ENCODE data around the gene JAKMIP1.

Gene JAKMIP1

DNA sequence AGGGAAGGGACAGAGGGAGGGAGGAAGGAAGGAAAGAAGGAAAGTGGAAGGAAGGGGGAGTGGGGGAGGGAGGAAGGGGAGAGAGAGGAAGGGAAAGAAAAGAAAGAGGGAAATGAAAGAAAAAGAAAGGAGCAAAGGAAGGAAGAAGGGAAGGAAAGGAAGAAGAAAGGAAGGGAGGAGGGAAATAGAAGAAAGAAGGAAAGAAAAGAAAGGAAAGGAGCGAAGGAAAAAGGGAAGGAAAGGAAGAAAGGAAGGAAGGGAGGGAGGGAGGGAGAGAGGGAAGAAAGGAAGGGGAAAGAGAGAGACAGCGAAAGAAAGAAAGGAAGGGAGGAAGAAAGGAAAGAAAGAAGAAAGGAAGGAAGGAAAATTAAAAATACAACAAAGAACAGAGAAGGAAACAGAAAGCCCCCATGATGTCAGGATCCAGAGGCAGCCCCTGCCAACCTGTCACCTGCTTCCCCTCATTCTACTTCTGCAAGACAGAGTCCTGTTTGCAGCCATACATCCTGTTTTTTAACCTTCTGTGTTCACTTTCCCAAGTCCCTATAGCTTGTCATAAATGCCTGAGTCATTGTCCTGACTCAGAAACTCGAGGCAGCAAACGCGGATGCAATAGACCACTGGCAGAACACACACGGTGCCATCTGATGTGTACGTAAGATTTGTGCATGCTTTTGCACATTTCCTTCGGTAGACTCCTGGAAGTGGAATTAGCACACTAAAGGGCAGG is 105.2 kb downstream of the JAKMIP1 start:
- DNase-seq (ENCODE audit: low read depth in 2 of 2), result no peak

DNA sequence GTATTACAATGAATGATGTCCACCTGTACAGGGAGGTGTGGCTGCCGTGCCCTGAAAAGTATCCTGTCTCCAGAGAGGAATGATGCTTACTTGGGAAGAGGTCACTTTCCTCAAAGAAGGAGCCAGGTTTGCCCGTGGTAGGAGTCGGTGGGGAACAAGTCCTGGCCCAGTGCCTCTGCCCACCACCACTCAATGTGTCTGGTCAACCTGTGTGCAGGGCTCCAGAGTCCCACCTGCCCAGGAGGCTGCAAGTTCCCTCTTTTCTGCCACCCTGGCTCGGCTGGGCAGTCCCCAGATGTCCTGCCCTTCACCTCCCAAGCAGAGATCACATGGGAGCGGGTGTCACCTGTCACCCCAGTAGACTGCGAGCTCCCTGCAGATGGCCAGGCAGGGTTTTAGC is 106.7 kb downstream of the JAKMIP1 start:
- DNase-seq (ENCODE audit: low read depth in 2 of 2), result no peak

DNA sequence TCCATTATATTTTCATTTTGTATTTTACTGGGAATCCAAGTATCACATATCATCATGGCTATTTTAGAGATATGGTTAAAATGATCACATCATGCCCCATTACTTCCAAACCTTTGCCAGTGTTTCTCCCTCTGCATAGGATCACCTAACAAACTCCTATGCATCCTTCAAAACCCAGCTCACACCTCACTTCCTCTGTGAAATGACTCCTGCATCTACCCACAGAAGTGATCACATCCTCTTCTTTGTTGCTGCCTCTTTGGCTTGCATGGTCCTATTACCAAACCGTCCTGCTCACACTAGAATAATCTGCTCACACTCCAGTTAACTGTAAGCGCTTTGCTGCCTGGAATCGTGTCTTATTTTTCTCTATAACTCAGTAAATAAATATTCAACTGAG is 107.4 kb downstream of the JAKMIP1 start:
- DNase-seq (ENCODE audit: low read depth in 2 of 2), result no peak

DNA sequence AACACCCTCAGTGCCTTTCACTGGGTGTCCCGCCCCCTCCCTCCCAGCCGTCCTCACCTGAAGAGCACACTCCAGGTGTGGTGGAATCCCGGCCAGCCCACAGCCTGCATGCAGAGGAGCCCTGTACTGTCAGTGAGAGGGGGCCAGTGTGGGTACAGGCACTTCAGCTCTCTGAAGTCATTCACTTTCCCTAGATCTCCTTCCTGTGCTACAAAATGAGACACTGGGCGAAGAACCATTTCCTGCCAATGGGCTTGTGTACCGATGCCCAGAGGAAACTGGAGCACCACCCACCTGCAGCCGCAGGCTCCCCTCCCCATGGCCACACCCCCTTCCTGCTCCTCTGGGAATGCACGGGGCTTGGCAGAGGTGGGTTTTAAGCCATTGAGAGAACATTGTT is 108.2 kb downstream of the JAKMIP1 start:
- DNase-seq (ENCODE audit: low read depth in 2 of 2), result no peak

DNA sequence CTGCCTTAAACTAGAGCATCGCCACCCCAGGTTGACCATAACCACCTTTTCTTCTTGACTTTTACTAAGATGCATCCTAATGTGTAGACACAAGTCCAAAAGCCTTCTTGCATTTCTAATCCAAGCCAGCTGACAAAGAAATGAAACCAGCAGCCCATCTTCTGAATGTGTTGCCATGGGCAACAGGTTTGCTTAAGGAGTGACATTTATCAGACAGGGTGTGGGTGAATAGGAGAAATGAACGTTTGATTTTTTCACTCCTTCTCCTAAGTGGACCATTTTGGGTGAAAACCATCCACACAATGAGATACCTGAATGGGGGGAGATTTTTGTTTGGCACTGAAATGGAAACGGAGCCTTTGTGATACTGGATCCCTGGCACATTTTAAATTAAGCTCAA is 109.4 kb downstream of the JAKMIP1 start:
- no peak for DNase-seq (ENCODE audit: low read depth in 2 of 2)

DNA sequence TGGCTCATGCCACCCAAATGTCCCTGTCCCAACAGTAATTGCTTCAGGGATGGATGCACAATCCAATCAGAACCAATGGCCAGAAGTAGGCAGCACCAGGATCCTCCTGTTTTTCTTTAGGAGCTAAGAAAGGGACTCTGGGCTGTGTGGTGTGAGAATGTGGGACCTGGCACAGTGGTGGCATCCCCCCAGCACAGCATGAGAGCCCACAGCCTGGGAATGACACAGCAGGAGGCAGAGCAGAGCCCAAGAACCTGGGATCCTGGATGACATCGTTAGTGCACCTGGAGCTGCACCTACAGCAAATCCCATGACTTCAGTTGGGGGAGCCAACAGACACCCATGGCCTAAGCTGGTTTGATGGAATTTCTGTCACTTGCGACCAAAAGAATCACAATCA is 111.4 kb downstream of the JAKMIP1 start:
- no peak for DNase-seq (ENCODE audit: low read depth in 2 of 2)

DNA sequence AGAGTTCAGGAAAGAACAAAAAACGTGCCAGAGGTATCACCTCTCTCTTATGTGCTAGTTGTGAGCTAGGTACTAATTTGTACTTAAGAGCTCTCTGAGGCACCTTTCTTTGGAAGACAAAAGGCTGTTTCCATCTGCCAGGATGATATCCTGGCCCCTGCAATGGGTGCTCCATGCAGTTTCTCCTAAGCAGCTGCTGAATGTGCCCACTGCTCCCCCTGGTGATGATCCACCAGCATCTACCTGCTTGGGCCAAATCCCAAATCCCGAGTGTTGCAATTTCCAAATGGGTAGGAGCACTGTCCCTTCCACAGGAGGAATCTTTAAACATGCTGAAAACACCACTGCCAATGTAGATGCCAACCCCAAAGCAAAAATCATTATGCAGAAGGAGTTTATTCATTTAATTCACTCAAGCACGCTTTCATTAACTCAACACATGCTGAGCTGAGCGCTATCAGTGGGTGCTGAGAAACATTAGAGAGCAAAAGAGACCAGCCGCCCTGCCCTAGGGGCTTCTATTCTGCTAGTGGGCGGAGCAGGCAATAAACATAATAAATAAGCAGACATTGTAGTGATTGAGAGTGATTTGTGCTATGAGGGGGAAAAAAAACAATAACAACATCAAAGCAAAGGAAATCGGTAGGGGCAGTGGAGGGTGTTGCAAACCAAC is 112.5 kb downstream of the JAKMIP1 start:
- no peak for DNase-seq (ENCODE audit: low read depth in 2 of 2)

DNA sequence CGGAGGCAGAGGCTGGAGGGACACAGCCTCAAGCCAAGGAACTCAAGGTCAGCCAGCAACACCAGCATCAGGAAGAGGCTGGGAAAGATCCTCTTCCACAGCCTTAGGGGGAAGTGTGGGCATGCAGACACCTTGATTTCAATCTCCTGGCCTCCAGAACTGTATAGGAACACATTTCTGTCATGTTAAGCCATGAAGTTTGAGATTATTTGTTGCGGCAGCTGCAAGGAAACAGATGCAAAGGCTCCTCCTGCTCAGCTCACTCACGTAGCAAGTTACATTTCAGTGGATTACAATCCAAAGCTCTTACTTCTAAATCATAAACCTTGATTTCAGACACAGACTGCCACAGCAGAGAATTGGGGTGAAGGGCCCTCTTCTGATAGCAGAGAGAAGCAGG is 113.5 kb downstream of the JAKMIP1 start:
- no peak for DNase-seq (ENCODE audit: low read depth in 2 of 2)

DNA sequence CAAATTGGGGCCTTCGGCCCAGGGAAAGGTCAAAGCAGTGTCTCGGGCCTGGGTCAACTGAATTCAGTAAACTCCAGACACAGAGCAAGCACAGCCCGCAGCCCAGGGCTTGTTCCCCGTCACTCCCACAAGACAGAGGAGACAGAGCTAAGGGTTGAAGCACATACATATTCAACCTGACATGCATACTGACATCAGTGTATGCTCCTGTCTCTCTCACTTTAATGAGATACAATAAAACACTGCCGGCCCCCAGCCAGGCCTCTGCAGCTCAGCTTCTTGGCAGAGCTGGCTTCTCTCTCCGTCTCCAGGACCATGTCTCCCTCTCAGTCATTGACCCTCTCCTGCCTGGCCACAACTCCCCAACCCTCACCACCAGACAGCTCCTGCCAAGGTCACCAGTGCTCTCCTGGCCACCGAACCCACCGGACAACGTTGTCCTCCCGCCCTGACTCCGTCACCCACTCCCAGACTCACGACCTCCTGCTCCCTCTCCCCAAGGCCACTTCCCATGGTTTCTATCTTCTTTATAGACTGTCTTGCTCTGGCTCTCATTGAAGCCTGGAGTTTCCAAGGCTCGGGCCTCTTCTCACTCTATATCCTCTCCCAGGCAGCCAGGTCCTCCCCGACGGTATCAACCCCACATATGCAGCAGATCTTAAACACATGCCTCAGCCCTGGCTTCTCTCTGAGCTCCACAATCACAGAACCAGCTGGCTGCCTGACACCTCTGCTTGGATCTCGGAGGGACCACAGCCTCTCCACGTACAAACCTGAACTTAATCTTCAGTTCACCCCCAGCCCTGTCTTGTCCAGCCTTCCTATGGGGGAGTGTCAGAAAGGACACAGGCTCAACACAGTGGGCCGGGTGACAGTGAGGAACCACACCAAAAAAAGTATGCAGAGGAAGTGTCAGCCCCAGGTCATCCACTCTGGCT is 114.4 kb downstream of the JAKMIP1 start:
- DNase-seq (ENCODE audit: low read depth in 2 of 2), result no peak

DNA sequence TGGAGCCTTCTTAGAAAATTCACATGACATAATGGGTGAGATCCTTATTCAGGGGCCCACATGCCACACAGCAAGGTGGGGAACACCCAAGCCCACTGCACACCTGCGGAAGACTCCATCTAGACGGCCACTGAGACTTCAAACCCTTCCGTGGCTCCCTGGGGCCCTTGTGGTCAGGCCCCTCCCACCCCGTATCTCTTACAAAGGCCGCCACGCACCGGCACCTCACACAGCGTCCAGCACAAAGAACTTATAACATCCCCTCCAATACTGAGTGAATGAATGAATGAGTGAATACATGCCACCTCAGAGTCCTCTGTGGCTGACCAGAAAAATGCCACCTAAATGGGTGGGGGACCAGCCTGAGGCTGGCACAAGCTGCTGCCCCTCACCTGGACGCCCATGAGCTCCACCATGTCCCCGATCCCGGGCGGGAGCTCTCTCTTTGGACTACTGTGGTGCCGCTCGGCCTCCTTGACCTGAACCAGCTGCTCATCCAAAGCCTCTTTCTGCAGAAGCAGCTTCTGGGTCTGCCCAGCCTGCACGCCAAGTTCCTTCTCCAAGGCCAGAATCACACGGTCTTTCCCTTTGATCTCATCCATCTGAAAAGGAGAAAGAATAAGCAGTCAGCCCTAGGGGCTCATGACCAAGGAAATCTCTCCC is 115.2 kb downstream of the JAKMIP1 start:
- no peak for DNase-seq (ENCODE audit: low read depth in 2 of 2)

DNA sequence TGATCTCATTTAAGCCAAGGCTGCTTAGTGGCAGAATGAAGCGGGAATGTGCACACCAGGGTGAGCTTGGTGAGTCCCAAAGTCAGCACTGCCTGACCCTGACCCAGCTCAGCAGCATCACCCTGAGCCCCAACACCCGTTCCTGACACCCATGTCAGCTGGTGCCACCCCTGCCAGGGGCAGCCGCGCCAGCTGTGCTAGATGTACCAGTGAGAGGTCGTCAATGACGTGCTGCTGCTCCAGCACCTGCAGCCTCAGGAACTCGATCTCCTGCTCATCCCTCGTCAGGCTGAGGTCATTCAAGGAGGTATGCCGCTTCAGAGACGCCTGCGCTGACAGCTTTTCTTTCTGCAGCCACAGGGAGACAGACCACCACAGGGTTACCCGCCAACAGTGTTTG is 120.4 kb downstream of the JAKMIP1 start:
- DNase-seq (ENCODE audit: low read depth in 2 of 2), result no peak

DNA sequence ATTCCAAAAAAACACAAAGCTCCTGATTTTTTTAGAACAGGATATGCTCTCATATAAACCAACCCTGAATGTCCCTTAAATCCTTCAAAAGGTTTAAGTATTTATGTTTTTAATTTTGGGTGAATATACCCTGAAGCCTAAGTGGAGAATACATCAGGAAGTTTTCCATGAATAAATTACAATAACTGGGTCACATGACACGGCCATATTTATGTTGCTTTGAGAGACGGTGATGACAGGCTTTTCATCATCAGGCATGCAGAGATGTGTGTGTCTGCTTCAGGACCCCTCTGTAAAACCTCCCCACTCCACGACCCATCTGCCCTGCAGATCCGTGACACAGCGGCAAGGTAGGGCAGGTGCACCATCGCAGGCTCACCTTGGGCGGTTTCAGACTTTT is 121.8 kb downstream of the JAKMIP1 start:
- DNase-seq (ENCODE audit: low read depth in 2 of 2), result no peak

DNA sequence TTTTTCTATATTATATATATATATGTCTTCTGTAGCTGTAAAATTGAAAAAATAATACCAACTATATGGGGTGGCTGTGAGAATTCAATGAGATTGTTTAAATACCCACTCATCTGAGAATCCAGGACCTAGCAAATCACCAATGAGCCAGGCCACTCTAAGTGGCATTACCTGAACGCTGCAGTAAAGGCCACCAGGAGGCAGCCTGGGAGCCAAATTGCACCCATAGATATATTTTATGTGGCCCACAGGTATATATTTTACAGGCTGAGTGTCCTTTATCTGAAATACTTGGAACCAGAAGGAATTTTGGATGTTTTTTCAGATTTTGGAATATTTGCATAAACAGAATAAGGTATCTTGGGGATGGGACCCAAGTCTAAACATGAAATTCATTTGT is 124.0 kb downstream of the JAKMIP1 start:
- no peak for DNase-seq (ENCODE audit: low read depth in 2 of 2)

DNA sequence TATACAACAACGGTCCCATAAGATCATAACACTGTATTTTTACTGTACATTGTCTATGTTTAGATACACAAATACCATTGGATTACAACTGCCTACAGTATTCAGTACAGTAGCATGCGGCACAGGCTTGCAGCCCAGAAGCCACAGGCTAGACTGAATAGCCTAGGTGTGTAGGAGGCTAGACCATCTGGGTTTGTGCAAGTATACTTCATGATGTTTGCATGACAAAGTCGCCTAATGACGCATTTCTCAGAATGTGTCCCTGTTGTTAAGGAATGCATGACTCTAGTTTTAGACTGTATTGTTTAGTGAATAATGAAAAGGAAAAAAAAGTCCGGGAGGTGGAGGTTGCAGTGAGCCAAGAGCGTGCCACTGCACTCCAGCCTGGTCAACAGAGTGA is 125.6 kb downstream of the JAKMIP1 start:
- DNase-seq (ENCODE audit: low read depth in 2 of 2), result no peak

DNA sequence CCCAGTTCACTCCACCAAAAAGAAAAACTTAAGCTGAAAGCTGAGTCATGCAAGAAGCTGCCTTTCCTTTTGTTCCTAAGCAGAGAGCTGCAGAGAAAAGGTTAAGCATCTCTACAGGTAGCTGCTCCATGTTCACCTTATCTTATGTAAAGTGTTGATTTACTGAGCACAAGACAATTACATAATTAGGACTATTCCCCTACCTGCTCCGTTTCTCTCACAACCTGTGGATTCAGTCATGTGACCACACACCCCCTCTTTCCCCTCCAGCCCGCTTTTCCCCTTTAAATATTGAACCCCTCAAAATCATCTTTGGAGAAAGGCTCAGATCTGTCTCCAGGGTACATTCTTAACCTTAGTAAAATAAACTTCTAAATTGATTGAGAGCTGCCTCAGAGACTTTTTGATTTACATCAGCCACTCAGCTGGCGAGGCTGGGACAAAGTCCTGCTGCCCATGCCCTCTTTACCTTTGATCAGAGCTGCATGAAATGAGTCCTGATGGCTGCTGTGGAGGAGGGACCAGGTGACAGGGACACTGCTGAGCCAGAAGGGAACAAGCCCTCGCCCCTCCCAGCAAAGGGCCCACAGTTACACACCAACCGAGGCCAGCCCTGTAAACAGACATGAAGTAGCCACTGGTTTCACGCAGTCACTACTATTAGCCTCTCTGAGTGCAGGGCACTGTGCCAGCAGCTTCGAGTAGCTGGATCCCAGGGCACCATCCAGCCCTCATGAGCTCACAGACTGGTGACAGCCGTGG is 128.2 kb downstream of the JAKMIP1 start:
- no peak for DNase-seq (ENCODE audit: low read depth in 2 of 2)

DNA sequence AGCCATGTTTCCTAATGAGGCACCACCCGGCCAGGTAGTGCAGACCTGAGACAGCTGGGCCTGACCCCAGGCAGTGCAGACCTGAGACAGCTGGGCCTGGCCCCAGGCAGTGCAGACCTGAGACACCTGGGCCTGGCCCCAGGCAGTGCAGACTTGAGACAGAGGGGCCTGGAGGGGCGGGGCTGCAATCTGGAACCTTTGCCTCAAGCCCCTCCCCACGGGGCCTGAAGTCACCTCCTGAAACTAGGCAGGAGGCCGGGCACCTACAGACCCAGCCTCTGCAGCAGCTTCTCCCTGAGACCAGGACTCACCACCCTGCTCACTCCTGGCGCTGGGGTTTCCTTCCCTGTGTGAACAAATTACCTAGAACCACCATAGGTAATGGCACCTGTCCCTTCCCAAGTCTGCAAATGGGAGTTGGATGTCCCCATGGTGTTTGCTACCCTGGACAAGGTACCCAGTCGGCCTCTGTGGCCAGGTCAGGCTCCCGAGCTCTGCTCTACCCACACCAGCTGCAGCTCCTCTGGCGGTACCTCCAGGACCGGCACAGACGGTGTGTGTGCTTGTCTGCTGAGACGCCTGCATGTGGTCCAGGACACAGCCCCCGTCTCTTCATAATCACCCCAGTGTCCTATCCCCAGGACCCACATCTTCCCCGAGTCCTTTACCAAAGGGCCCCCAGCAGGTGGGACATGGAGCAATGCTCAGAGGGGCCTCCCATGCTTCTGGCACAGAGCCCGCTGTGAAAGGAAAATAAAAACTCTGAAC is 129.0 kb downstream of the JAKMIP1 start:
- no peak for DNase-seq (ENCODE audit: low read depth in 2 of 2)

DNA sequence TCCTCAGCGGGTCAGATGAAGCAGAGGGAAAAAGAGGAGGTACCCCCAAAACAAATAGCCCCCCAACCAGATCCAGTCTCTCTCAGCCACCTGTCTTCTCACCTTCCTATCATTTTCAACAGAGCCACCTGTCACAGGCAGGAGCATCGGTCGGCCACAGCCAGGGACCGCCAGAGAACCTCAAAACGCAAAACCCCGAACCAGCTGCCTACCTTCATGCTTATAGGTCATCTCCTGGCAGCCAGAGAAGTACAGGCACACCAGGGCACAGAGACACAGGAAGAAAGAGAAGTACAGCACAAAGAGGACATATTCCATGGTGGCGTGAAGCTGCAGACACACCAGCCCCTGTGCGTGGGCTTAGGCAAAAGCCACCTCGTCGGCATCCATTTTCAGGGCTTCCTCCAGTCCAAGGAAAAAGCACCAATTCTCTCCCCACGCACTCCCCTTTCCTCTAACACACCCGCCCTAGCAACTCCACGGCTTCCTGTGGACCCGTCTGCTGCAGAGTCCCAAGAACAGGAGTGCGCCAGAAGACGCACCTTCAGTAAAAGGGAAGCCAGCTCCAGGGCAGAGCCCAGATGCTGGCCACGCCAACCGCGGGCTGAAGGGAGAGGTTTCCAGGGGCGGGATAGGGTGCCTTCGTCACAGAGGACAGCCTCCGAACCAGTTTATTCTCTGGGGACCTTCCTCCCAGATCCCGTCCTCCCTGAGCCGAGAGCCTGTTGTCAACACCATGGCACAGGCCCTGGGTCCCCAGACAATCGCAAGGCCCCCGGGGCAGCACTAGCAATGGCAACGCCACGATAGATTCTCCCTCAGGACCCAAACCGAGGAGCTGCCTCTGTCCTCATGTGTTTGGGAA is 130.3 kb downstream of the JAKMIP1 start:
- DNase-seq (ENCODE audit: low read depth in 2 of 2), result no peak

DNA sequence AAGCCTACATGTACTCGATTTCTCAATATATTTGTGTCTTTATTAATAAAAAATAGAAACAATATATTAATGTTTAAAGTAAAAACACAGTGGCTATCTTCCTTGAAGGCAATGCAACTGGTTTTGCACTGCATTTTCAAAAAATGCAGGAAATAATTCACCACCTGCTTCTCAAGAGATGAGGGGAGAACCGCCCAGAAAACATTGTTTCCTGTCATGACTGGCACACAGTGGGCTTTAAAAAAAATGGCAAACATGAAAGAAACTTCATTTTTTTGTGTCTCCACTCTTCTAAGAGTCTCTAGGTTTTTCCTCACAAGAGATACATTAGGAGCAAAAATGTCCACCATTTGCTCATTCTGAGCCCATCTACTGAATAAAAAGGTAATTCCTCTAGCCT is 131.4 kb downstream of the JAKMIP1 start:
- DNase-seq (ENCODE audit: low read depth in 2 of 2), result no peak

DNA sequence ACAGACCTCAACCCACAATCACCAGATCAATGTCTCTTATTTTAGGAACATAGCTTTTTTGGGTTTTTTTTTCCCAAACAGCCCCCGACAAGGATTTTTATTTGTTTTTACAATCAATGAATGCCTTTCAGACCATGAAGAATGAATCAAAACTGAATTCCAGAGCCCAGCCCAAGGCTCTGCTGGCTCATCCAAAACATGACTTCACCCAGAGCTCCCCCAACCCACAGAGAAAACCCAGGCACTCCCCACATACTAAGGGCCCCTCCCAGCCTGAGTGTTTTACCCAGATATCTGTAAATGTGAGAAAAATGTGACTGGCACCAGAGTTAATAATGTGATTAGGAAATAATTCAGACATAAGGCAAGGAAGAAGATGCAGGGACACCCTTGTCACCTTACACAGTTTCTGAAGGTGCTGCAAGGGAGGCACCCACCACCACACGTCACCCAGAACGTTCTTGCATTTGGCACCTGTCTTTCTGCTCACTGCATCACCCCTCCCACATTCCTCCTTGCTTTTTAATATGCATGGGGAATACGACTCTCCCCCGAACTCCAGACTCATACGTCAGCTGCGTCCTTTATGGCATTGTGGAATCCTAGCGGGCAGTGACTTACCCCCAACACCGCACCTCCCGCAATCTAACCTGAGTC is 134.3 kb downstream of the JAKMIP1 start:
- DNase-seq (ENCODE audit: low read depth in 2 of 2), result no peak

Measured in stimulated activated CD4-positive, alpha-beta T cell treated with anti-CD3 and anti-CD28 coated beads, Interleukin-15, amount 100 ng/mL, for 48 hours (primary cell).